ENCODE measurements around the gene ABCD4.

Gene ABCD4

GRCh38 chr14:74258764-74259035, 44.0 kb downstream of the ABCD4 start:
- no peak overlapping the region for H3K27ac ChIP-seq
- no peak for TF ChIP-seq CTCF (conservative IDR thresholded peaks at IDR 0.05)

- peak overlapping the region; percentile 41; the same call in 1 of the 2 replicates for H3K27ac ChIP-seq
- TF ChIP-seq CTCF (conservative IDR thresholded peaks at IDR 0.05): no peak
Observed at GRCh38 chr14:74257941-74258763, 44.6 kb downstream of the ABCD4 start.

- peak overlapping the region; percentile 41; the same call in 1 of the 2 replicates for H3K27ac ChIP-seq
- peak; percentile 96 for TF ChIP-seq CTCF (conservative IDR thresholded peaks at IDR 0.05)
Observed at GRCh38 chr14:74257078-74257940, 45.4 kb downstream of the ABCD4 start.

- no peak for TF ChIP-seq CTCF (conservative IDR thresholded peaks at IDR 0.05)
- H3K27ac ChIP-seq: no peak overlapping the region
Observed at GRCh38 chr14:74255281-74255680, 47.5 kb downstream of the ABCD4 start.

GRCh38 chr14:74249433-74250375, 53.0 kb downstream of the ABCD4 start:
- peak overlapping the region; percentile 43 for H3K27ac ChIP-seq
- TF ChIP-seq CTCF (conservative IDR thresholded peaks at IDR 0.05): no peak

GRCh38 chr14:74248017-74248416, 54.7 kb downstream of the ABCD4 start:
- no peak overlapping the region for H3K27ac ChIP-seq
- no peak for TF ChIP-seq CTCF (conservative IDR thresholded peaks at IDR 0.05)
